ENCODE results near the gene LAYN. TPM values are rescaled to one million over a fixed set of nuclear protein-coding genes. Genes with fewer than 3 reads are reported as not detected.
A peak's percentile ranks its signal among the peaks of the same experiment; 100 is the strongest.

LAYN gene
- total and polyA plus RNA-seq, 2 of the 4 experiments (the other 2 are of a cell fraction) = 92.5 to 118 TPM

- ChIA-PET CTCF (no interaction called here), POLR2A (ENCODE audit: unreplicated experiment) (no interaction called here)
- ATAC-seq (ENCODE audit: low read depth) (no peak), DNase-seq (peak; percentile 43)
- dilution Hi-C loops (cut with HindIII; ENCODE audit: low sequenced_read_pairs, unreplicated experiment) (no loop called here), intact Hi-C loops (cut with micrococcal nuclease) (no loop called here), in situ Hi-C loops (cut with MboI; ENCODE audit: low sequenced_read_pairs) (no loop called here)
- no peak overlapping the region for H4K91ac ChIP-seq (ENCODE audit: insufficient read depth, low read depth, low read length)
- H2AK5ac ChIP-seq (ENCODE audit: low read depth, low read length) = peak overlapping the region; percentile 3; the same call in 1 of the 2 replicates
- H3K4me3 ChIP-seq (ENCODE audit: insufficient read depth, low read depth, low read length) = no peak overlapping the region
- no peak overlapping the region for H2AK9ac ChIP-seq (replicated peaks; ENCODE audit: low read depth, low read length, poor library complexity)
- no peaks in the 10 kb centered on the region for H3K27me3 ChIP-seq (ENCODE audit: control insufficient read depth, insufficient read depth, low read length)
- H3K79me1 ChIP-seq (ENCODE audit: low read depth in 1 of 2, low read length in 2 of 2) = peaks cover 8 to 47% of the 10 kb centered on the region in 2 experiments; a peak in 3 of 4 replicates
- H4K8ac ChIP-seq (ENCODE audit: low read depth in 2 of 2, low read length in 2 of 2) = no peak overlapping the region
- H3K56ac ChIP-seq (ENCODE audit: extremely low read depth, insufficient read depth, low read length) = 0 out of 2 replicates have a peak overlapping the region, but pooled peaks have one; percentile 24
- no peak overlapping the region for H3K18ac ChIP-seq (ENCODE audit: low read depth, low read length)
- H3K27ac ChIP-seq (ENCODE audit: insufficient read depth, low read length) = no peak overlapping the region
- H4K20me1 ChIP-seq (ENCODE audit: insufficient read depth, low read length) = peaks cover 15% of the 10 kb centered on the region
- H2BK5ac ChIP-seq (ENCODE audit: low read depth, low read length, poor library complexity, severe bottlenecking) = no peak overlapping the region
- H2AFZ ChIP-seq (replicated peaks; ENCODE audit: low read length, poor library complexity) = no peak overlapping the region
- H3K4ac ChIP-seq (ENCODE audit: low read depth, low read length) = no peak overlapping the region
- no peak overlapping the region for H3K14ac ChIP-seq (replicated peaks; ENCODE audit: low read depth, low read length)
- 0 out of 2 replicates have a peak, but pooled peaks cover 2% of the 10 kb centered on the region for H3K36me3 ChIP-seq (ENCODE audit: control insufficient read depth, insufficient read depth, low read length)
- no peaks in the 10 kb centered on the region; the same call in 1 of the 2 replicates for H3K9me3 ChIP-seq (ENCODE audit: control insufficient read depth, insufficient read depth, low read length)
- peaks cover 17% of the 10 kb centered on the region for H3K4me1 ChIP-seq (ENCODE audit: control insufficient read depth, insufficient read depth, low read length)
- no peak overlapping the region for H2BK20ac ChIP-seq (ENCODE audit: low read depth, low read length)
- no peak overlapping the region for H2BK15ac ChIP-seq (ENCODE audit: low read depth, low read length)
- peaks cover 17% of the 10 kb centered on the region for H3K9me1 ChIP-seq (ENCODE audit: insufficient read depth, low read length)
- no peak overlapping the region for H4K5ac ChIP-seq (ENCODE audit: low read depth, low read length)
- WGBS, 2 experiments (ENCODE audit: extremely low coverage in 2 of 2, insufficient read length in 1 of 2) = no CpG with 5 or more reads among the region's 1 CpG
- H2BK120ac ChIP-seq (ENCODE audit: low read depth, low read length) = no peak overlapping the region
- no peak overlapping the region for H3K4me2 ChIP-seq (ENCODE audit: low read depth, low read length)
- H3K9ac ChIP-seq (ENCODE audit: low read depth, low read length) = no peak overlapping the region
- BruUV-seq (replicated peaks) = no TSS peak
- H3K23ac ChIP-seq (ENCODE audit: low read depth, low read length) = 0 out of 2 replicates have a peak overlapping the region, but pooled peaks have one; percentile 7
- TF ChIP-seq CTCF (conservative IDR thresholded peaks at IDR 0.05; ENCODE audit: low read depth, low read length) (no peak), MXI1 (IDR thresholded peaks at IDR 0.05; ENCODE audit: borderline replicate concordance, low read depth, low read length) (no peak), FOS (IDR thresholded peaks at IDR 0.05; ENCODE audit: low read depth, low read length) (no peak), CEBPB (IDR thresholded peaks at IDR 0.05; ENCODE audit: low read depth, low read length) (no peak), NFE2L2 (IDR thresholded peaks at IDR 0.05; ENCODE audit: low read depth, low read length) (no peak), USF2 (IDR thresholded peaks at IDR 0.05; ENCODE audit: low read depth, low read length) (no peak), RCOR1 (IDR thresholded peaks at IDR 0.05; ENCODE audit: insufficient replicate concordance, low read length) (no peak), SMC3 (IDR thresholded peaks at IDR 0.05; ENCODE audit: low read depth, low read length) (no peak), BHLHE40 (IDR thresholded peaks at IDR 0.05; ENCODE audit: low read depth, low read length) (no peak), CHD1 (IDR thresholded peaks at IDR 0.05; ENCODE audit: low read depth, low read length) (no peak), RAD21 (IDR thresholded peaks at IDR 0.05; ENCODE audit: low read length) (no peak), POLR2A (IDR thresholded peaks at IDR 0.05; ENCODE audit: low read depth, low read length) (no peak), MAFK (IDR thresholded peaks at IDR 0.05; ENCODE audit: low read depth, low read length) (no peak), ELK1 (IDR thresholded peaks at IDR 0.05; ENCODE audit: borderline replicate concordance, low read depth, low read length) (no peak), MAZ (IDR thresholded peaks at IDR 0.05; ENCODE audit: borderline replicate concordance, low read depth, low read length) (no peak)
Observed at GRCh38 chr11:111538407-111539114, 2.0 kb upstream of the LAYN start.

Measured in IMR-90 (cell line).